ENCODE measurements around the gene NPDC1. TPM values are rescaled to one million over a fixed set of nuclear protein-coding genes. Genes with fewer than 3 reads are reported as not detected.

The NPDC1 gene
- total RNA-seq, 2 donors from 2014 or later, result 72.1 to 105 TPM

- ATAC-seq (no peak), DNase-seq (no peak)
- no peak for TF ChIP-seq POLR2A (IDR thresholded peaks at IDR 0.05)
- TF ChIP-seq, protein P1, sequence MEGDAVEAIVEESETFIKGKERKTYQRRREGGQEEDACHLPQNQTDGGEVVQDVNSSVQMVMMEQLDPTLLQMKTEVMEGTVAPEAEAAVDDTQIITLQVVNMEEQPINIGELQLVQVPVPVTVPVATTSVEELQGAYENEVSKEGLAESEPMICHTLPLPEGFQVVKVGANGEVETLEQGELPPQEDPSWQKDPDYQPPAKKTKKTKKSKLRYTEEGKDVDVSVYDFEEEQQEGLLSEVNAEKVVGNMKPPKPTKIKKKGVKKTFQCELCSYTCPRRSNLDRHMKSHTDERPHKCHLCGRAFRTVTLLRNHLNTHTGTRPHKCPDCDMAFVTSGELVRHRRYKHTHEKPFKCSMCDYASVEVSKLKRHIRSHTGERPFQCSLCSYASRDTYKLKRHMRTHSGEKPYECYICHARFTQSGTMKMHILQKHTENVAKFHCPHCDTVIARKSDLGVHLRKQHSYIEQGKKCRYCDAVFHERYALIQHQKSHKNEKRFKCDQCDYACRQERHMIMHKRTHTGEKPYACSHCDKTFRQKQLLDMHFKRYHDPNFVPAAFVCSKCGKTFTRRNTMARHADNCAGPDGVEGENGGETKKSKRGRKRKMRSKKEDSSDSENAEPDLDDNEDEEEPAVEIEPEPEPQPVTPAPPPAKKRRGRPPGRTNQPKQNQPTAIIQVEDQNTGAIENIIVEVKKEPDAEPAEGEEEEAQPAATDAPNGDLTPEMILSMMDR (IDR thresholded peaks at IDR 0.05), result no peak
- WGBS, 2 donors, result 81 to 88% methylated on average over 12 to 39 of the region's 51 CpGs
- H3K27me3 ChIP-seq, result no peaks in the 10 kb centered on the region
- H3K4me1 ChIP-seq, result peaks cover 21% of the 10 kb centered on the region
- no peaks in the 10 kb centered on the region for H3K36me3 ChIP-seq (replicated peaks in 1 of 2; ENCODE audit: insufficient read depth in 1 of 2, low read depth in 2 of 2)
- H3K9me3 ChIP-seq, result no peaks in the 10 kb centered on the region
- intact Hi-C loops (cut with DNase I), result no loop called here
- H3K4me3 ChIP-seq, result no peak overlapping the region
- no peak overlapping the region for H3K27ac ChIP-seq
Measured at GRCh38 chr9:137078701-137079400, 32.9 kb upstream of the NPDC1 start.

DNA sequence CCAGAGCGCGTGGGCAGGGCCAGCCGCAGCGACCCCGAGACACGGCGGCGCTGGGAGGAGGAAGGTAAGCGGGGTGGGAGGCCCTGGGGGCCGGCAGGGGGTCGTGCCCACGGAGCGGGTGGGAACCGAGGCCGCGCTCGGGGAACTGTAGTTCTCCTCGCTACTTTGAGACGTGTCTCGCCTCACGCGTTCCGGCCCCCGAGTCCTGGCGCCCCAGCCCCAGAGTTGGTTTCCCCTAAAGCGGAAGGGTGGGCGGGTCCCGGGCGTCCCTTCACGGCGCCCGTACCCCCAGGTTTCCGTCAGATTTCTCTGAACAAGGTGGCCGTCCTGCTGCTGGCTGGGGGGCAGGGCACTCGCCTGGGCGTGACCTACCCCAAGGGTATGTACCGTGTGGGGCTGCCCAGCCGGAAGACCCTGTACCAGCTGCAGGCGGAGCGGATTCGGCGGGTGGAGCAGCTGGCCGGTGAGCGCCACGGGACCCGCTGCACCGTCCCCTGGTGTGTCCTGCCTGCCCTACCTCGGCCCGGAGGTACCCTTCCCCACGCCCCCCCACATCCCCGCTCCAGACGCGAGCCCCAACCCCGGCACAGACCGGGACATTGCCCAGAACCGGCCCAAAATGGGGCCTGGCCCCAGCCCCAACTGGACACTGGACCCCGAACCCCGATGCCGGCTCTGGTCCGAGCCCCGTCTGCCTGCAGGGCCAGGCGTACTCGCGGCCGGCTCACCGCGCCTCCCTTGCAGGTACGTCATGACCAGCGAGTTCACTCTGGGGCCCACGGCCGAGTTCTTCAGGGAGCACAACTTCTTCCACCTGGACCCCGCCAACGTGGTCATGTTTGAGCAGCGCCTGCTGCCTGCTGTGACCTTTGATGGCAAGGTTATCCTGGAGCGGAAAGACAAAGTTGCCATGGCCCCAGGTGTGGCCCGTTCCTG, 32.0 kb upstream of the NPDC1 start:
- intact Hi-C loops (cut with DNase I), result no loop called here
- peak in 1 of 4 donors; percentile 42 for DNase-seq
- peak; percentile 18 for ATAC-seq
- no peaks in the 10 kb centered on the region for H3K27me3 ChIP-seq
- H3K9me3 ChIP-seq, result no peaks in the 10 kb centered on the region
- TF ChIP-seq, protein P1 (IDR thresholded peaks at IDR 0.05), result no peak
- TF ChIP-seq POLR2A (IDR thresholded peaks at IDR 0.05), result no peak
- H3K36me3 ChIP-seq (replicated peaks in 1 of 2; ENCODE audit: insufficient read depth in 1 of 2, low read depth in 2 of 2), result no peaks in the 10 kb centered on the region
- H3K27ac ChIP-seq, result no peak overlapping the region
- H3K4me3 ChIP-seq, result peak overlapping the region; percentile 54 to 70
- 17 to 42% methylated on average over 9 to 54 of the region's 76 CpGs for WGBS, 2 donors
- peaks cover 21% of the 10 kb centered on the region for H3K4me1 ChIP-seq

- no peaks in the 10 kb centered on the region for H3K27me3 ChIP-seq
- 4% methylated on average over 27 of the region's 87 CpGs; no CpG with 5 or more reads in 1 of the 2 donors for WGBS, 2 donors
- no peaks in the 10 kb centered on the region for H3K9me3 ChIP-seq
- H3K36me3 ChIP-seq (replicated peaks in 1 of 2; ENCODE audit: insufficient read depth in 1 of 2, low read depth in 2 of 2), result no peaks in the 10 kb centered on the region
- intact Hi-C loops (cut with DNase I), result no loop called here
- peak within 1 kb of the TSS in 2 of 4 donors; percentile 38 to 62 for H3K27ac ChIP-seq
- H3K4me3 ChIP-seq, result peak within 1 kb of the TSS; percentile 54 to 70
- TF ChIP-seq POLR2A (IDR thresholded peaks at IDR 0.05), result no peak
- TF ChIP-seq, protein P1 (IDR thresholded peaks at IDR 0.05), result no peak
- peak; percentile 52 to 85 (median 76) for DNase-seq
- peak; percentile 68 for ATAC-seq
- H3K4me1 ChIP-seq, result peaks cover 21% of the 10 kb centered on the region
Measured at GRCh38 chr9:137077010-137077747, 31.2 kb upstream of the NPDC1 start, which contains the start of gene UAP1L1. Gene UAP1L1 (plus strand): TSS chr9:137077517. CDS start chr9:137077533, 16 bp downstream.

DNA sequence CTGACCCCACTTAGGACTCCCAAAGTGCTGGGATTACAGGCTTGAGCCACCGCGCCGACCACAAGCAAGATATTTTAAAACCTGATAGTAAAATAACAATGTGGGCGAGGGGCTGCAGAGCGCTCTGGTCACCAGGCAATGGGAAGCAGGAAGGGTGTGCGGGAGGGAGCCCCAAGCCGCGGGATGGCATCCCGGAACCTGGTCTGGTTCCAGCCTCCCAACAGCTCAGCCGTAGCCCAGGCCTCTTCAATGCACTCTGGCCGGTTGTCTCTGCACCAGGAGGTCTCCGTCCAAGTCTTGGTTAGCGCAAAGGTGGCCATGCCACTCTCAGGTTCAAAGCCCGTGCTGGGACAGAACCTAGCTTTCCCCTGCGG, 30.6 kb upstream of the NPDC1 start:
- intact Hi-C loops (cut with DNase I), result no loop called here
- Histone ChIP-seq H3K4me1 (peaks cover 22% of the 10 kb centered on the region), H3K36me3 (replicated peaks in 1 of 2; ENCODE audit: insufficient read depth in 1 of 2, low read depth in 2 of 2) (no peaks in the 10 kb centered on the region), H3K27me3 (no peaks in the 10 kb centered on the region), H3K27ac (peak overlapping the region in 2 of 4 donors; percentile 38 to 62), H3K9me3 (no peaks in the 10 kb centered on the region), H3K4me3 (no peak overlapping the region)
- no peak for DNase-seq
- TF ChIP-seq, protein P1 (IDR thresholded peaks at IDR 0.05), result no peak
- no peak for TF ChIP-seq POLR2A (IDR thresholded peaks at IDR 0.05)
- WGBS, 2 donors, result 62 to 85% methylated on average over 10 to 15 of the region's 15 CpGs
- ATAC-seq, result no peak

All from body of pancreas (tissue), 4 donors.